Esophagus muscularis mucosa (tissue), 4 donors: ENCODE measurements around the gene GPR132.

Experiments used
- EP300 ChIP-seq: sonication (generic); formaldehyde crosslinking; IDR thresholded peaks from one replicate; pipeline ENCODE4 v1.6.1; 2017; ENCODE audit warnings: antibody characterized with exemption
- POLR2A ChIP-seq: fragments of 450-650 bp; IDR thresholded peaks from one replicate; pipeline ENCODE4 v1.6.1; 2017; ENCODE audit warnings: antibody characterized with exemption, moderate library complexity, mild to moderate bottlenecking, low read depth
- POLR2AphosphoS5 ChIP-seq, 2 donors: sonication (generic); formaldehyde crosslinking; IDR thresholded peaks; one replicate each; pipeline ENCODE4 v1.6.1; 2017; ENCODE audit warnings: antibody characterized with exemption in 2 of 2
- TF ChIP-seq, protein P1 (sequence below), 3 experiments: fragments of 200-600 bp in 2 of 3; fragments of 450-650 bp in 1 of 3; sonication (generic) in 2 of 3; IDR thresholded peaks; one replicate each; pipeline ENCODE4 v1.5.1; 2017 to 2019; ENCODE audit warnings: antibody characterized with exemption in 3 of 3, mild to moderate bottlenecking in 2 of 3, moderate library complexity in 1 of 3

DNA sequence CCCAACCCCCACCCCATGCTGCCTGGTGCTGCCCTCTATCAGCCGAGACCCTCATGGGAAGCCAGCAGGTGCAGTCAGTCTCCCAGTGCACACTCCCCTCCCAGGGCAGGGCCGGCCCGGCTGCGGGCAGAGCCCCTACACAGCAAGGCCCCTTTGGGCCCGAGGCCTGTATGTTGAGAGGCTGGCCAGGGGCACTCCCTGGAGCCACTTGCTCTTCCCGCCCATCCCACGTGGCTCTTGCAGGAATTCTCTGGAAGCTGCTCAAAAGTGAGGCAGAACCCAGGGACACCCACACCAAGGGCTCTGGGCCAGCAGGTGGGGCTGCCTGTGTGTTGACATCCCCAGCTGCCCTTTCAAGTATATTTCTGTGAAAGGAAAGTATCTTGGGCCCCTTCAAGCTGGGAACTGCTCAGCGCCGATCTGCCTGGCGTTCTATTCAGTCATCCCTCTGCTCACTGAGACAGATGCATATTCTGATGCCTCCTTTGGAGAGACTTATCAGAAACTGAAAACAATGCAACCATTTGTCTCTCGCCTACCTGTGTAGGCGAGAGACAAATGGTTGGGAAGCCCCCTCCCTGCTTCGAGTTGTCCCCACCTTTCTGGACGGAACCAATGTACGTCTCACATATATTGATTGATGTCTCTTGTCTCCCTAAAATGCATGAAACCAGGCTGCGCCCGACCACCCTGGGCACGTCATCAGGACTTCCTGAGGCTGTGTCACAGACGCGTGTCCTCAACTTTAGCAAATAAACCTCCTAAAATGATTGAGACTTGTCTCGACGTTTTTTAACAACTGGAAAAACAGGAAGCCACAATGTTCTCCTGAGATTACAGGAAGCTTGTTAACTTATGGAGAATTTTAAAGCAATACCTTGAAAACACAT, 6.0 kb downstream of the GPR132 start:
- TF ChIP-seq, protein P1, sequence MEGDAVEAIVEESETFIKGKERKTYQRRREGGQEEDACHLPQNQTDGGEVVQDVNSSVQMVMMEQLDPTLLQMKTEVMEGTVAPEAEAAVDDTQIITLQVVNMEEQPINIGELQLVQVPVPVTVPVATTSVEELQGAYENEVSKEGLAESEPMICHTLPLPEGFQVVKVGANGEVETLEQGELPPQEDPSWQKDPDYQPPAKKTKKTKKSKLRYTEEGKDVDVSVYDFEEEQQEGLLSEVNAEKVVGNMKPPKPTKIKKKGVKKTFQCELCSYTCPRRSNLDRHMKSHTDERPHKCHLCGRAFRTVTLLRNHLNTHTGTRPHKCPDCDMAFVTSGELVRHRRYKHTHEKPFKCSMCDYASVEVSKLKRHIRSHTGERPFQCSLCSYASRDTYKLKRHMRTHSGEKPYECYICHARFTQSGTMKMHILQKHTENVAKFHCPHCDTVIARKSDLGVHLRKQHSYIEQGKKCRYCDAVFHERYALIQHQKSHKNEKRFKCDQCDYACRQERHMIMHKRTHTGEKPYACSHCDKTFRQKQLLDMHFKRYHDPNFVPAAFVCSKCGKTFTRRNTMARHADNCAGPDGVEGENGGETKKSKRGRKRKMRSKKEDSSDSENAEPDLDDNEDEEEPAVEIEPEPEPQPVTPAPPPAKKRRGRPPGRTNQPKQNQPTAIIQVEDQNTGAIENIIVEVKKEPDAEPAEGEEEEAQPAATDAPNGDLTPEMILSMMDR (IDR thresholded peaks at IDR 0.05), result no peak
- TF ChIP-seq POLR2AphosphoS5 (IDR thresholded peaks at IDR 0.05) (no peak), EP300 (no peak), POLR2A (no peak)
